Measurements from ENCODE around the gene CIPC.

Gene CIPC

GRCh38 chr14:77103951-77104350, 5.9 kb downstream of the CIPC start:
- no peak for DNase-seq

GRCh38 chr14:77104393-77104792, 6.3 kb downstream of the CIPC start:
- no peak for DNase-seq

- DNase-seq: no peak
Measured at GRCh38 chr14:77105145-77105939, 7.3 kb downstream of the CIPC start.

GRCh38 chr14:77106666-77107065, 8.6 kb downstream of the CIPC start:
- DNase-seq: no peak

- no peak for DNase-seq
Measured at GRCh38 chr14:77107228-77107627, 9.2 kb downstream of the CIPC start.

GRCh38 chr14:77108753-77109152, 10.7 kb downstream of the CIPC start:
- no peak for DNase-seq

- no peak for DNase-seq
Measured at GRCh38 chr14:77109656-77110055, 11.6 kb downstream of the CIPC start.

- DNase-seq: no peak
Measured at GRCh38 chr14:77110286-77110685, 12.2 kb downstream of the CIPC start.

- DNase-seq: no peak
Measured at GRCh38 chr14:77111021-77111420, 13.0 kb downstream of the CIPC start.

GRCh38 chr14:77113644-77114043, 15.6 kb downstream of the CIPC start:
- DNase-seq: no peak

- DNase-seq: no peak
Measured at GRCh38 chr14:77114609-77115008, 16.6 kb downstream of the CIPC start.

- DNase-seq: no peak
Measured at GRCh38 chr14:77116172-77116817, 18.2 kb downstream of the CIPC start.

GRCh38 chr14:77119851-77120250, 21.8 kb downstream of the CIPC start:
- DNase-seq: no peak

GRCh38 chr14:77120771-77121743, 23.0 kb downstream of the CIPC start:
- no peak for DNase-seq

- no peak for DNase-seq
Measured at GRCh38 chr14:77122526-77123125, 24.6 kb downstream of the CIPC start.

GRCh38 chr14:77123381-77124325, 25.6 kb downstream of the CIPC start:
- no peak for DNase-seq

GRCh38 chr14:77124345-77125280, 26.6 kb downstream of the CIPC start:
- DNase-seq: no peak

- no peak for DNase-seq
Measured at GRCh38 chr14:77125281-77125801, 27.3 kb downstream of the CIPC start.

- DNase-seq: no peak
Measured at GRCh38 chr14:77125823-77126325, 27.8 kb downstream of the CIPC start.

- DNase-seq: no peak
Measured at GRCh38 chr14:77126461-77126990, 28.5 kb downstream of the CIPC start.
